Heart right ventricle (tissue), 16 donors: ENCODE measurements around the gene XPO1. TPM values are rescaled to one million over a fixed set of nuclear protein-coding genes. Genes with fewer than 3 reads are reported as not detected.
A peak's percentile ranks its signal among the peaks of the same experiment; 100 is the strongest.

ENCODE experiments used
- ATAC-seq, 8 donors: fragments of 200-7000 bp; cut with Tn5 transposase; one replicate each; pipeline ENCODE4 v1.9.1; 2020; ENCODE audit warnings: mild to moderate bottlenecking in 8 of 8, moderate library complexity in 8 of 8, moderate number of reproducible peaks in 1 of 8
- DNase-seq, 2 donors: peaks; one replicate each; pipeline ENCODE4 v3.0.0-alpha.2; 2020
- H3K27ac ChIP-seq, 10 donors: fragments of 200-600 bp; sonication (generic) in 2 of 10; one replicate each; pipeline versions ENCODE4 v1.5.0 to v1.8.0; 2020 to 2022; ENCODE audit warnings: mild to moderate bottlenecking in 3 of 10
- H3K27me3 ChIP-seq, 7 donors: fragments of 200-600 bp; one replicate each; pipeline ENCODE4 v1.8.0; 2021 to 2022; ENCODE audit warnings: mild to moderate bottlenecking in 2 of 7
- H3K36me3 ChIP-seq, 9 donors: fragments of 200-600 bp; sonication (generic) in 1 of 9; one replicate each; pipeline versions ENCODE4 v1.5.0 to v1.8.0; 2020 to 2022; ENCODE audit warnings: mild to moderate bottlenecking in 2 of 9
- H3K4me1 ChIP-seq, 9 donors: fragments of 200-600 bp; sonication (generic) in 1 of 9; one replicate each; pipeline versions ENCODE4 v1.5.0 to v1.8.0; 2020 to 2022; ENCODE audit warnings: mild to moderate bottlenecking in 4 of 9
- H3K4me3 ChIP-seq, 10 donors: fragments of 200-600 bp; sonication (generic) in 2 of 10; one replicate each; pipeline versions ENCODE4 v1.5.0 to v1.8.0; 2020 to 2022; ENCODE audit warnings: mild to moderate bottlenecking in 7 of 10, moderate library complexity in 2 of 10
- H3K9me3 ChIP-seq, 11 donors: fragments of 200-600 bp in 10 of 11; sonication (generic) in 2 of 11; one replicate each; pipeline versions ENCODE4 v1.5.0 to v1.8.0; 2013 to 2022; ENCODE audit warnings: mild to moderate bottlenecking in 2 of 11, control low read depth in 1 of 11, moderate library complexity in 1 of 11
- CTCF ChIP-seq, 9 donors: fragments of 200-600 bp; sonication (generic) in 2 of 9; IDR thresholded peaks; one replicate each; pipeline versions ENCODE4 v1.5.0 to v1.8.0; 2021 to 2022; ENCODE audit warnings: antibody characterized with exemption in 9 of 9, mild to moderate bottlenecking in 5 of 9, moderate library complexity in 1 of 9
- WGBS, 2 donors: extraction: QIAGEN DNeasy Blood & Tissue Kit; methylation state at CpG; one replicate each; pipeline ENCODE4 v1.1.7; 2013; ENCODE audit warnings: inconsistent platforms in 1 of 2; 5-methylcytosine and 5-hydroxymethylcytosine counted together
- intact Hi-C, 10 donors: fragments of 100-400 bp; cut with DNase I; formaldehyde crosslinking; loops; one replicate each; pipeline versions ENCODE4 v1.11.1 to v1.14.2; 2022
- polyA plus RNA-seq, 2 donors: library from polyadenylated mRNA; stranded (reverse); fragments of 200-250 nt; gene quantifications; one replicate each; pipeline ENCODE4 v1.2.3, GENCODE V29; 2013
- total RNA-seq, 10 donors: library from RNA; stranded (reverse); fragmentation: NEBNext Ultra II Directional in 3 of 10; extraction: Animal tissue kit (Norgen Biotek cat#: 25700) in 3 of 10; gene quantifications; one replicate each; pipeline versions ENCODE4 v1.2.1 to v1.2.4, GENCODE V29; 2021 to 2023
- donor health status: Arrhythmogenic right ventricular cardiomyopathy.
- donor health status: ischemic (EF 13 %, LVEDD 7.1; RV severe dilation, severe dysfunction).
- donor health status: healthy with polysubstance abuse.
- donor health status: DM: no; HTN: yes; CAD: no.
- donor health status: DM: no; HTN: no; CAD: no.
- donor health status: ischemic (EF 25% LVEDD 6.9; RV normal size, moderate dysfunction).
- donor health status: ischemic (EF 25% LVEDD 5.7; RV mildly dilated, moderate dysfunction).
- donor health status: healthy.
- donor health status: DM: yes; HTN: yes; CAD: no.
- donor health status: Ischemic cardiomyopathy.
- donor health status: ischemic (EF 35%, LVEDD 5.7; RV mildly dilated, moderate dysfunction).
- donor health status: nonischemic (EF 11% LVEDD 7.7; RV severe dilation, severe dysfunction).
- donor health status: DM: yes; HTN: yes; CAD: no.
- donor health status: PGD.
- donor health status: ischemic (EF 29% LVEDD 5.4; RV normal size, mild dysfunction).
- donor health status: nonischemic (EF 23%, LVEDD 6.1; RV moderate dilation, normal function).

XPO1 gene
- total and polyA plus RNA-seq, 12 donors: 49.2 to 77.3 (median 66.3) TPM

GRCh38 chr2:61534926-61535325, 3.2 kb downstream of the XPO1 start:
- intact Hi-C loops: loop anchor here in 8 of 10 donors (5.0 to 10.0 kb wide), 10 partner anchors 60 to 660 kb away; partner anchors contain the start of genes USP34 (in 5 of the 8), FAM161A (in 3 of the 8) and B3GNT2 (in 1 of the 8)

GRCh38 chr2:61530749-61531148, 7.4 kb downstream of the XPO1 start:
- DNase-seq: no peak
- no peak for ATAC-seq
- 65 to 68% methylated on average over 2 of the region's 2 CpGs for WGBS, 2 donors
- intact Hi-C loops: loop anchor here in 7 of 10 donors (5.0 to 10.0 kb wide), 6 partner anchors 56 to 664 kb away; partner anchors contain the start of genes FAM161A (in 2 of the 7), B3GNT2 (in 1 of the 7) and USP34 (in 1 of the 7)
- Histone ChIP-seq H3K27ac (peak overlapping the region in 1 of 10 donors; percentile 21), H3K9me3 (no peaks in the 10 kb centered on the region), H3K4me1 (peaks cover 2 to 66% (median 37%) of the 10 kb centered on the region in 9 donors), H3K4me3 (no peak overlapping the region), H3K27me3 (no peaks in the 10 kb centered on the region), H3K36me3 (peaks cover 0 to 56% (median 0%) of the 10 kb centered on the region in 9 donors)
- no peak for TF ChIP-seq CTCF (IDR thresholded peaks at IDR 0.05)

More at GRCh38 chr2:61534926-61535325, 3.2 kb downstream of the XPO1 start:
- Histone ChIP-seq H3K27ac (peak overlapping the region in 7 of 10 donors; percentile 86 to 99 (median 94)), H3K9me3 (no peaks in the 10 kb centered on the region), H3K4me1 (peaks cover 0 to 57% (median 44%) of the 10 kb centered on the region in 9 donors), H3K4me3 (peak overlapping the region in 6 of 10 donors; percentile 21 to 75 (median 71)), H3K36me3 (peaks cover 0 to 29% (median 0%) of the 10 kb centered on the region in 9 donors), H3K27me3 (no peaks in the 10 kb centered on the region)
- TF ChIP-seq CTCF (IDR thresholded peaks at IDR 0.05): no peak
- no peak for DNase-seq
- 23 to 39% methylated on average over 2 of the region's 2 CpGs for WGBS, 2 donors
- no peak for ATAC-seq

GRCh38 chr2:61529944-61530735, 8.0 kb downstream of the XPO1 start:
- Histone ChIP-seq H3K36me3 (peaks cover 0 to 62% (median 0%) of the 10 kb centered on the region in 9 donors), H3K27me3 (no peaks in the 10 kb centered on the region), H3K4me1 (peaks cover 2 to 66% (median 31%) of the 10 kb centered on the region in 9 donors), H3K4me3 (no peak overlapping the region), H3K9me3 (no peaks in the 10 kb centered on the region), H3K27ac (peak overlapping the region in 1 of 10 donors; percentile 35)
- WGBS, 2 donors: 62% methylated on average over 3 of the region's 3 CpGs
- no peak for TF ChIP-seq CTCF (IDR thresholded peaks at IDR 0.05)
- DNase-seq (no peak), ATAC-seq (peak in 2 of 8 donors; percentile 49 to 61)
- intact Hi-C loops: loop anchor here in 7 of 10 donors (5.0 to 10.0 kb wide), 6 partner anchors 55 to 665 kb away; partner anchors contain the start of genes FAM161A (in 2 of the 7), B3GNT2 (in 1 of the 7) and USP34 (in 1 of the 7)

GRCh38 chr2:61520261-61520660, 17.9 kb downstream of the XPO1 start:
- H3K9me3 ChIP-seq: no peaks in the 10 kb centered on the region
- no peak for ATAC-seq
- TF ChIP-seq CTCF (IDR thresholded peaks at IDR 0.05): no peak
- no peaks in the 10 kb centered on the region for H3K27me3 ChIP-seq
- WGBS, 2 donors: 90 to 92% methylated on average over 3 of the region's 3 CpGs
- intact Hi-C loops: no loop called here
- no peak overlapping the region for H3K27ac ChIP-seq
- DNase-seq: no peak
- H3K4me1 ChIP-seq: peaks cover 0 to 23% (median 10%) of the 10 kb centered on the region in 9 donors
- no peak overlapping the region for H3K4me3 ChIP-seq
- H3K36me3 ChIP-seq: peaks cover 0 to 99% (median 20%) of the 10 kb centered on the region in 9 donors
